SH-SY5Y (cell line): ENCODE data around the gene SULT4A1.

Source experiments
- GATA2 ChIP-seq: IDR thresholded peaks from 2 replicates; pipeline ENCODE4 v1.6.1; 2011; ENCODE audit warnings: mild to moderate bottlenecking, low read depth, low read length
- GATA3 ChIP-seq: IDR thresholded peaks from 2 replicates; pipeline ENCODE4 v1.6.1; 2011; ENCODE audit warnings: low read depth, mild to moderate bottlenecking, low read length, moderate library complexity

- TF ChIP-seq GATA3, result no peak
- TF ChIP-seq GATA2, result no peak
Measured at GRCh38 chr22:43905681-43906080, 43.4 kb upstream of the SULT4A1 start.
